GM12801 (cell line): Measurements from ENCODE around the gene GPRC5D.

Experiments used
- CTCF ChIP-seq: IDR thresholded peaks from one replicate; pipeline ENCODE4 v1.5.1; 2011; ENCODE audit warnings: control low read depth; ENCODE audit not compliant: insufficient read length; ENCODE audit errors: extremely low read depth

GPRC5D gene

GRCh38 chr12:12912711-12913110 is 39.3 kb downstream of the GPRC5D start:
- no peak for TF ChIP-seq CTCF

DNA sequence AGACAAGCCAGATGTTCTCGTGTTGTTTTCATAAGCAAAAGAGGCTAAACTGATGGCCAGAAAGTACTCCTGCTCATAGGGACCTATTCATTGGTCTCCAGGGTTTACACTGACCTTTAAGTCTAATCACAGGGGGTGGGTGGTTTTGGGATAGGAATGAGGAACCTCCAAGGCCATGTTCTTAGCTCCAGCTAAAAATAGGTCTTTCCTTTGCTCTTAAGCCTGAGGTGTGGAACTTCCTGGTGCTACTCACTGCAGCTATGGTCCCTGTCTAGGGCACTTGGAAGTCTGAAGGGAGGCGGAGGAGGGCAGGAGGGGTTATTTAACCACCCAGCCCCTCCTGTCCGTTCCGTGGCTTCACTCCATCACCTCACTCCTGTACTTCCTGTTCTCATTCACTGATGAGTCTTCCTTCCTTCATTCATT is 42.0 kb downstream of the GPRC5D start:
- no peak for TF ChIP-seq CTCF

- no peak for TF ChIP-seq CTCF
Observed at GRCh38 chr12:12909228-12909994, 42.6 kb downstream of the GPRC5D start.

- no peak for TF ChIP-seq CTCF
Observed at GRCh38 chr12:12908711-12909110, 43.3 kb downstream of the GPRC5D start.

- no peak for TF ChIP-seq CTCF
Observed at GRCh38 chr12:12908252-12908651, 43.7 kb downstream of the GPRC5D start.

DNA sequence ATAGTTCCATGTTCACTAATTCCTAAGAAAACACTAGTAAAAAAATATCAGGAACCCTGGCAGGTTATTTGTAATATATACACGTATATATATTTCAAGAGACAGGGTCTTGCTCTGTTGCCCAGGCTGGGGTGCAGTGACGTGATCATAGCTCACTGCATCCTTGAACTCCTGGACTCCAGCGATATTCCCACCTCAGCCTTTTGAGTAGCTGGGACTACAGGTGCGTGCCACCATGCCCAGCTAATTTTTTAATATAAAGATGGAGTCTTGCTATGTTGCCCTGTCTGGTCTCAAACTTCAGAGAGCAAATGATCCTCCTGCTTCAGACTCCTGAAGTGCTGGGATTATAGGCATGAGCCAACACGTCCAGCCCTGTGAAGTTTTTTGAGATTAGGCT is 44.4 kb downstream of the GPRC5D start:
- TF ChIP-seq CTCF: no peak

DNA sequence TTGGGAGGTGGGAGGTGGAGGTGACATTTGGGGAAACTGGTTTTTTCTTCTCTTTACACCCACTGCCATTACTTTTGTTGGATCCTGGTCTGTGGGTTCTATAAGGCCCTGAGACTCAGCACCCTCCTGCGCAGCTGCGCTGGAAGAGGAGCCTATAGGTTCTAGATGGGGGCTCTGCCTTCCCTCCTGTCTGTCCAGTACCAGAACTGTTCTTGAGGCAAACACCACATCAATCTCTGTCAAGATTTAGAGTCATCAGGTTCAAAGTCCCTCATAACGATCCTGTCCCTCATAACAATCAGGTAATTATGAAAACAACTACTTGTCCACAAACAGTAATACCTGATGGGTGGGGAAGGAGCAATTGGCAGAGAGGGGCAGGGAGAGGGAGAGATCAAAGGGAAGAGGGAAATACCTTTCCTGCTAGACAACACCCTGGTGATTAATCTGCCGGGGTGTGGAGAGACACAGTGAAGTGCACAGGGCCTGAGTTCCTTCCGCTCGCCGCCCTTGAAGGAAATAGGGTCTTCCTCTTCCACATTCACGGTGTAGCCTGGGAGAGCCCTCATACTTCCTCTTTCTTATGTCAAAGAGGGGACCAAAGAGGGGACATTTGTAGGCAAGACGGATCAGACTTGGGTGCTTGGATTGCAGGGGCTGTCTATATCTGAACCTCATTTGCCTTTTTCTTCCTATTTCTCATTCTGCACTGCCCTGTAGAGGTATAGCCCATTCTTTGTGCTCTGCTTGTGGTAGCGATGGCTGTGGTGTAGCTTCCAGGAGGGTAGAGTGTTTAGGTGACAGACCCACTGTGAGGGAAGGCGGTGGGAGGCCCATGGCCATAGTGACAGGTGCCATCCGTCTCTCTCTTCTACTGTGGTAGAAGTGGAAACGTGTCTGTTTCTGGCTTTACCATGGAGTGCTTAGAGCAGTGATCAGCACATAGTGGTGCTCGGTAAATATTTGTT is 48.0 kb downstream of the GPRC5D start:
- TF ChIP-seq CTCF: no peak
